ENCODE data around the gene CCDC146.

DNA sequence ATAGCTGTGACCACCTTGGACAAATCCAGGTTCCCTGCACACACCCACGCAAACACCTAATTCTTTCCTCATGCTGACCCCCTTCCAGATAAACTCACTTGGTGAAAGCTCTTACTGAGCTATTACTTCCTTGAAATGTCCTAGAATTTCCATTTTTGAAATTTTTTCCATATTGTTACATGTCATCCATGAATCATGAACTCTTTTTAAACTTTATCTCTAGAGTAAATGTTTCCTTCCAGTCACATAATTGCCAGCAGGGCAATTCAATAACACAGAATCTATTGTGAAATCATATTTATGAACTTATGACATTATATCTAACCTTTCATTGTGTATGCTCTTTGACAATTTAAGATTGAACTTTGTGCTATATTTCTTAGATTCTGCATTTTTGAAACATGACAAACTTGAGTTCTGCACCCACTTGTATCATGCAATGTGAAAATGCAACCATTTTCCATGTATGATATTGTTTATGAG lies 104.0 kb downstream of the CCDC146 start:
- TF ChIP-seq CTCF (IDR thresholded peaks at IDR 0.05; ENCODE audit: low read depth, low read length, missing input control), result no peak
- TF ChIP-seq, protein P1, sequence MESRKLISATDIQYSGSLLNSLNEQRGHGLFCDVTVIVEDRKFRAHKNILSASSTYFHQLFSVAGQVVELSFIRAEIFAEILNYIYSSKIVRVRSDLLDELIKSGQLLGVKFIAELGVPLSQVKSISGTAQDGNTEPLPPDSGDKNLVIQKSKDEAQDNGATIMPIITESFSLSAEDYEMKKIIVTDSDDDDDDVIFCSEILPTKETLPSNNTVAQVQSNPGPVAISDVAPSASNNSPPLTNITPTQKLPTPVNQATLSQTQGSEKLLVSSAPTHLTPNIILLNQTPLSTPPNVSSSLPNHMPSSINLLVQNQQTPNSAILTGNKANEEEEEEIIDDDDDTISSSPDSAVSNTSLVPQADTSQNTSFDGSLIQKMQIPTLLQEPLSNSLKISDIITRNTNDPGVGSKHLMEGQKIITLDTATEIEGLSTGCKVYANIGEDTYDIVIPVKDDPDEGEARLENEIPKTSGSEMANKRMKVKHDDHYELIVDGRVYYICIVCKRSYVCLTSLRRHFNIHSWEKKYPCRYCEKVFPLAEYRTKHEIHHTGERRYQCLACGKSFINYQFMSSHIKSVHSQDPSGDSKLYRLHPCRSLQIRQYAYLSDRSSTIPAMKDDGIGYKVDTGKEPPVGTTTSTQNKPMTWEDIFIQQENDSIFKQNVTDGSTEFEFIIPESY (IDR thresholded peaks at IDR 0.05), result no peak
- TF ChIP-seq, protein P2, sequence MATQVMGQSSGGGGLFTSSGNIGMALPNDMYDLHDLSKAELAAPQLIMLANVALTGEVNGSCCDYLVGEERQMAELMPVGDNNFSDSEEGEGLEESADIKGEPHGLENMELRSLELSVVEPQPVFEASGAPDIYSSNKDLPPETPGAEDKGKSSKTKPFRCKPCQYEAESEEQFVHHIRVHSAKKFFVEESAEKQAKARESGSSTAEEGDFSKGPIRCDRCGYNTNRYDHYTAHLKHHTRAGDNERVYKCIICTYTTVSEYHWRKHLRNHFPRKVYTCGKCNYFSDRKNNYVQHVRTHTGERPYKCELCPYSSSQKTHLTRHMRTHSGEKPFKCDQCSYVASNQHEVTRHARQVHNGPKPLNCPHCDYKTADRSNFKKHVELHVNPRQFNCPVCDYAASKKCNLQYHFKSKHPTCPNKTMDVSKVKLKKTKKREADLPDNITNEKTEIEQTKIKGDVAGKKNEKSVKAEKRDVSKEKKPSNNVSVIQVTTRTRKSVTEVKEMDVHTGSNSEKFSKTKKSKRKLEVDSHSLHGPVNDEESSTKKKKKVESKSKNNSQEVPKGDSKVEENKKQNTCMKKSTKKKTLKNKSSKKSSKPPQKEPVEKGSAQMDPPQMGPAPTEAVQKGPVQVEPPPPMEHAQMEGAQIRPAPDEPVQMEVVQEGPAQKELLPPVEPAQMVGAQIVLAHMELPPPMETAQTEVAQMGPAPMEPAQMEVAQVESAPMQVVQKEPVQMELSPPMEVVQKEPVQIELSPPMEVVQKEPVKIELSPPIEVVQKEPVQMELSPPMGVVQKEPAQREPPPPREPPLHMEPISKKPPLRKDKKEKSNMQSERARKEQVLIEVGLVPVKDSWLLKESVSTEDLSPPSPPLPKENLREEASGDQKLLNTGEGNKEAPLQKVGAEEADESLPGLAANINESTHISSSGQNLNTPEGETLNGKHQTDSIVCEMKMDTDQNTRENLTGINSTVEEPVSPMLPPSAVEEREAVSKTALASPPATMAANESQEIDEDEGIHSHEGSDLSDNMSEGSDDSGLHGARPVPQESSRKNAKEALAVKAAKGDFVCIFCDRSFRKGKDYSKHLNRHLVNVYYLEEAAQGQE (IDR thresholded peaks at IDR 0.05), result no peak
- TF ChIP-seq RAD21 (IDR thresholded peaks at IDR 0.05), result no peak
- no peak for TF ChIP-seq JUND (IDR thresholded peaks at IDR 0.05)
- no peak for TF ChIP-seq SP1 (IDR thresholded peaks at IDR 0.05)
- no peak for TF ChIP-seq MAX (IDR thresholded peaks at IDR 0.05)
